GM19395 (cell line): ENCODE measurements around the gene PLXNA3.
"Not testable (repeated sequence)": the region's sequence is repeated elsewhere in the genome, so short reads cannot be mapped to it uniquely, and the experiment has no call there.

Experiments used
- ATAC-seq: cut with Tn5 transposase; IDR thresholded peaks from one replicate; pipeline ENCODE4 v1.9.1; 2021; ENCODE audit warnings: mild to moderate bottlenecking, moderate library complexity; ENCODE audit not compliant: unreplicated experiment

PLXNA3 gene

DNA sequence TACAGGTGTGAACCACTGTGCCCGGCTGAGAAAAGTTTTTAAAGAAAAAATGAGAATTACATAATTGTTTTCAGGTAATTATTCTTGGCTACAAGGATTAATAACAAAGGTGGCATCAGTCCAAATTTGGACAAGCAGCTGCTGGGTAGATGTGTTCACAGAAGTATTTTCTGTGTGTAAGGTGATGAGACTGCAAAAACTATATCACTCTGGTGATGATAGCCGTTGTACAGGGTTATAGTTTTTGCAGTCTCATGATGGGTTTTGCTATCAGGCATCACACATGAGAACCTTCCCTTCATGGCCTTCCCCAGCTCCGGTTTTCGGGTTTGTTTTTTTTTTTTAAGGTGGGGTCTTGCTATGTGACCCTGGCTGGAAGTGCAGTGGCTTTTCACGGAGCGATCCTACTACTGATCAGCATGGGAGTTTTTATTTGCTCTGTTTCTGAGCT lies 37.4 kb downstream of the PLXNA3 start:
- ATAC-seq = no peak

DNA sequence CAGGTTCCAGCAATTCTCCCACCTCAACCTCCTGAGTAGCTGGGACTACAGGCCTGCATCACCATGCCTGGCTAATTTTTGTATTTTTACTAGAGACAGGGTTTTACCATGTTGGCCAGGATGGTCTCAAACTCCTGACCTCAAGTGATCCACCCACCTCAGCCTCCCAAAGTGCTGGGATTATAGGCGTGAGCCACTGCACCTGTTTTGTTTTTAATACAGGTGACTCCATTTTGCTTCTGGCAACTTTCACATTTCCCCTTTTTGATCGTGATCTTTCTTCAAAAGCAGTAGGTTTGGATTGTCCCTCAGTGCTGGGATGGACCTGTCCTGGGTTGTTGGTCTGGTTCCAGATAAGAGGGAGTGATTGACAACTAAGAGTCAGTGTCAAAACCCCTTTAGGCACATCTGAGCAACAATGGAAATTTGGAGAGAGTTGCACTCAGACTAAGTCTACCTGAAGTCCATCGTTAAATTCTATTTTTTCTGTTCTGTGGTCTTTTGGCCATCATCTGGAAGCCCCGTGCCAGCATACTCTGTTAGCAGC lies 38.6 kb downstream of the PLXNA3 start:
- not testable (repeated sequence) for ATAC-seq

DNA sequence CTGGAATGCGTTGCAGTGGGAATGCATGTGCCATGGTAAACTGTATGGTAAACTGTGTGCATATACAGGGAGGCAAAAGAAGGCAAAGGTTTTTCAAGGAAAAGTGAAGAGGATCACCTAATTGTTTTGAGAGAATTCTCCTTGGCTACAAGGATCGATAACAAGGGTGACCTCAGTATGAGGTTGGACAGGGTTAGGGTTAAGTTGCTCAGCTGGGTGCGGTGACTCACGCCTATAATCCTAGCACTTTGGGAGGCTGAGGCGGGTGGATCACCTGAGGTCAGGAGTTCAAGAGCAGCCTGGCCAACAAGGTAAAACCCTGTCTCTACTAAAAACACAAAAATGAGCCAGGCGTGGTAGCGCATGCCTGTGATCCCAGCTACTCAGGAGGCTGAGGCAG lies 43.3 kb downstream of the PLXNA3 start:
- ATAC-seq = not testable (repeated sequence)

DNA sequence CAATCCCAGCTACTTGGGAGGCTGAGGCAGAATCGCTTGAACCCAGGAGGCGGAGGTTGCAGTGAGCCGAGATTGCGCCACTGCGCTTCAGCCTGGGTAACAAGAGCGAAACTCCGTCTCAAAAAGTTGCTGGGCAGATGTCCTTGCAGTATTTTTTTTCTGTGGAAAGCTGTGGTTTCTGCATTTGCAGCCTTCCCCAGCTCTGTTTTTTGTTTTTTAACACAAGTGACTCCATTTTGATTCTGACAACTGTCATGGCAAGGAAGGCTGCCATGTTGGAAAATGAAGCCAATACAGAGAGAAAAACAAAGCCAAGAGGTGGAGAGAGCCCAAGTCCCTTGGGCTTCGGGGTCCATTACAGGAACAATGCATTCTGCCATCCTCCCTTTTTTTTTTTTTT lies 44.0 kb downstream of the PLXNA3 start:
- no peak for ATAC-seq

DNA sequence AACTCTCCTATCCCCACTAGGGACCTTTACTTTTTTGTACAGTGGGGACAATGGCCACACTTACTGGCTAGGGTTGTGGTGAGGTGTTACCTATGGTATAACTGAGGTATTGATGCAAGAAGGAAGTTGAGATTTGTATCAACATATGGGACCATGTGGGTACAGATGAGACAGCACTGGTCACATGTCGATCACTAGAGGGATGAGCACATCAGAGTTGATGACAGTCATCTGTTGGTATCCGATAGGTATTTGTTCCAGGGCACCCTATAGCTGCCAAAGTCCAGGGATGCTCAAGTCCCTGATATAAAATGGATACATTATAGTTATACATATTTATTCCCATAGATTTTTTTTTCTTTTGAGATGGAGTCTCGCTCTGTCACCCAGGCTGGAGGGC lies 44.9 kb downstream of the PLXNA3 start:
- ATAC-seq = no peak

DNA sequence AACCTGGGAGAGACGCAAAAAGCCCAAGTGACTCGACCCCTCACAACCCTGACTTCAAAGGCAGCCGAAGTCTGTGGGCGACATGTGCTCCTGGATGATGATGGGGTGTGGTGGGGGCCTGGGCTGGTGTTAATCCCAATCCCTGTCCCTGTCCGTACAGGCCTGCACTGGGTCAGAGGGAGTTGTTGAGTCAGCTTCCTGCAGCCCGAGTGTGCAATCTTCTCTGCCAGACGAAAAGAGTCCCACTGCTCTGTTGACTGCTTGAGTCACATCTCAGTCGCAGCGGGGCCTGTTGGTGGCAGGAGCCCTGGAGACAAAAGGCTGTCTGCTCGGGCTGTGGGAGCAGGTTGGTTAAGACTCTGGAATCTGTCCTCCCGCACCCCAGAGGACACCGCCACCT lies 47.7 kb downstream of the PLXNA3 start:
- no peak for ATAC-seq

DNA sequence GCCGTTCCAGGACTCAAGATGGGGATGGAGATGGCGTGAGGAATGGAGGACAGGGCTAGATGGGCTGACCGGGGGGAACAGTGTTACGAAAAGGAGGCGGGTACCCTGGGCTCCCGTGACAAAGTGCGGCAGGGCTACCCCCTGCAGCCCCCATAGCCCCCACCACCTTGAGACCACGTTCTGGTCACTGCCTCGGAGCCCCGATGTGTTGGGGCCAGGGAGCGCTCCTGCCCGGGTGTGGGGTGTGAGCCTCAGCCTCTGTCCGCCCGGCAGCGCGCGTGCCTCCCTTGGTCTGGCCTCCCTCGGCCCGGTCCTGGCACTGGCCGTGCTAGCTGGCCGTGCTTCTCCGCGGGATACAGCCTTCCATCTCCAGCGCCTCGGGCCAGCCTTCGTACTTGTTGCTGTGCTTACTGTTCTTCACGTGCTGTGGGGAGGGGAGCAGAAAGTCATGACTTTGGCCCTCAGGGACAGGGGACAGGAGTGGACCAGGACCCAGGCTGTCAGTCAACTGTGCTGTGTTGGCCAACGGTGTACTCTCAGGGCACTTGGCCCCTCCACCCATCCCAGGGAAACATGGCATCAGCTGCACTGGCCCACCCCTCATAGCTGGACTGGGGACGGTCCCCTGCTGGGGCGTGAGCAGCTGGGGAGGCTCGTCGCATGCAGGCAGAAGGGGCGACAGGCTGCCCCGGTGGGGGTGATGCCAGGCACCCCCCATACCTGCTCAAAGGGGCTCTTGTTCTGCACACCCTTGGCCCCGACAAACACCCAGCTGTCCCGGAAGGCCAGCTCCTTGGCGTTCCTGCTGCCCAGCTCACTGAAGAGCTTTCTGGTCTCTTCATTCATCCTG lies 48.6 kb downstream of the PLXNA3 start:
- ATAC-seq = no peak

DNA sequence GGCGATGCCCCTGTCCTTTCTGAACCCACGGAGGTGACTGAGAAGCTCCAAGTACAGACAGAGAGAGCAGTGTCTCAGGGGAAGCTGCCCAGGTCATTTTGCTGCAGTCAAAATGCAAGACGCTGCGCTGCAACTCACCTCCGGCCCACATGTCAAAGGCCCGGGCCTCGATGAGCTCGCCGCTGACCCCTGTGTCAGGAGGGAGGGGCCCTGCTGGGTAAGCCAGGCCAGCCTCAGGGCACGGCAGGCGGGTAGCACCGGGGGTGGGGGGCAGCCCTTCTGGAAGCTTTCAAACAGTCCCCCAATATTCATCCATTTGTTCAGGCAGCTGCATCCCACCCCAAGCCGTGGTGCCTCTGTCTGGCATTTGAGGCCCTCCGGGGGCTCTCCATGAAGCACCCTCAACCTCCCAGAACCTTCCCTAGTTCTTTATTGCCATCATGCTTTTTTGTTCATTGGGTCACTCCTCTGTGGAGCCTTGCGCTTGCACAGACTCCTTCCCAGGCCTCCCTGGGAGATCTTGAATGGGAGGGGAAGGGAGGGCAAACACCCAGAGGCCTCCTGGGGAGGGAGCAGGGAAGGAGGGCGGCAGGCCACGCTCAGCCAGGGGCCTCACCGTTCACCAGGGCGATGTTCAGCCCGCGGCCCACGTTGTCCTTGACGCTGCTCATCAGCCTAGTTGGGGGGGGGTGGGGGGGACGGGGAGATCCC lies 49.7 kb downstream of the PLXNA3 start:
- no peak for ATAC-seq

DNA sequence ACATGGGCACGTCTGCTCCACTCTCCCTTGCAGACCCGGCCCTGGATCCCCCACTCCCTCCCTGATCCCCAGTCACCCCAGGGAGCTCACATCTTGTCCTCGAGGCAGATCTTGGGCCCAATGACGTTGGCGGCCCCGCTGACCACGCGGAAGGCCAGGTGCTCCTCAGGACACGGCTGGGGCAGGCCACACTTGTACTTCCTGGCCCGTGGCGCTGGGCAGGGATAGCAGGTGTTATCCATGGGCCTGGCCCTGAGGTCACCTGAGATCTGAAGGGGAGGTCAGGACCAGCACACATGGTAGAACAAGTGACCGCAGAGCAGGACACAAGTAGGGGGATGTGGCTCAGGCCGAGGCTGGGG lies 50.3 kb downstream of the PLXNA3 start:
- ATAC-seq = no peak

DNA sequence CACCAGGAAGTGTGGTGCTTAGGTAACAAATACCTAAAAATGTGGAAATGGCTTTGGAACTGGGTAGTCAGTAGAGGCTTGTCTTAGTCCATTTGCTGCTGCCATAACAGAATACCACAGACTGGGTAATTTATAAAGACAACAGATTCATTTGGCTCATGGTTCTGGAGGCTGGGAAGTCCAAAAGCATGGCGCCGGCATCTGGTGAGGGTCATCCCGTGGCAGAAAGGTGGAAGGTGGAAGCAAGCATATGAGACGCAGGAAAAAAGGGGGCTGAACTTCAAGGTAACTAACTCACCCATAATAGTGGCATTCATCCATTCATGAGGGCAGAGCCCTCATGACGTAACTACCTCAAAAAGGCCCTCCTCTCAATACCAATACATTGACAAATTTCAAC lies 51.4 kb downstream of the PLXNA3 start:
- no peak for ATAC-seq

DNA sequence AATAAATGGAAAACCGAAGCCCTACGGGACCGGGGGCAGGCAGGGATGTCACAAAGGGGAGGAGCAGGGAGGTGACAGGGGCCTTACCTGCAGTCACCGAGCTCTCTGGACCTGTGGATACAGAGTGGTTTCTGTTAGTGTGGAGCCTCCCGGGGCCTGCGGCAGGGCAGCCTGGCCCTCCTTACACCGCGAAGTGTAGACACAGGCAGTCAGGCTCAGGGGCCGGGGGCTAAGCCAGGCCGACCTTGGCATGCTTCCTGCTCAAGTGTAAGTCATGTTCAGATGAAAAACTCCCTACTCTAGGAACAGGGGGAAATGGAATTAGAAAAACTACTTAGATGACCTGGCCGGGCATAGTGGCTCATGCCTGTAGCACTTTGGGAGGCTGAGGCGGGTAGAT lies 53.7 kb downstream of the PLXNA3 start:
- ATAC-seq = no peak

DNA sequence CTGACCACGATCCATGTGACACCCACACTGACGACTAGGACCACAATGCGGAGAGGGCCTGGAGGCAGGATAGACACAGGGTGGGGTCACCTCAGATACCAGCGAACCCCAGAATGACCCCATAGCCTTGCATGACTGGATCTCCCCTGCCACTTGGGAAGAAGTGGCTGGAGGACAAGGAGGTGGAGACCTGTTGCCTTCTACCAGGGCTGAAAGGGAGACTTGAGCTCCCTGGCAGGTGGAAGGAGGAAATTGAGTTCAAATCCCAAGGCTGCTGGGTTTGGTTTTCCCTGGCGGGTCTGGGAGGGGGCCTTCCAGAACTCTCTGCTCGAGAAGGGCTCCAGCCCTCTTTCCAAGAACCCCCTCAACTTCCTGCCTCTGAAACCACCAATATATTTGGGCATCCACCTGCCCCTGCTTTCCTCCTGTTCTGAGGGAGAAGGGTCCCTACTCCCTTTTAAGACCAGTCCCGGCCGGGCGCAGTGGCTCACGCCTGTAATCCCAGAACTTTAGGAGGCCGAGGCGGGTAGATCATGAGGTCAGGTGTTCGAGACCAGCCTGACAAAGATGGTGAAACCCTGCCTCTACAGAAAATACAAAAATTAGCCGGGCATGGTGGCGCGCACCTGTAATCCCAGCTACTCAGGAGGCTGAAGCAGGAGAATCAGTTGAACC lies 54.9 kb downstream of the PLXNA3 start:
- ATAC-seq = no peak

DNA sequence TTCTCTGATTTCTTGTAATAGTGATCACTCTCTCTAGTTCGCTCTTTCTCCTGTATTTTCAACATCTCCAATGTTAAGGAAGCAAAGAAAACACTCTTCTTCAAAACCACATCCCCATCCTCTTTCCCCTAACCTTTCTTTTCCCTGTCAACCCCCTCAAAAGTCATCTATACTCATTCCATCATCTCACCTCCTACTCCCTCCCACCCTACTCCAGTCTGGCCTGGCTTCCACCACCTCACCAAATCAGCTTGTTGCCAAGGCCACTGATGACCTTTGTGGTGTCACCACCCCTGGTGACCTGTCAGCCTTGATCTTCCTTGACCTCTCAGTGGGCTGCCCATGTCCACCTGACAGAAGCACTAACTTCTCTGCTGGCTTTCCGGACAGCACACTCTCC lies 55.6 kb downstream of the PLXNA3 start:
- no peak for ATAC-seq

DNA sequence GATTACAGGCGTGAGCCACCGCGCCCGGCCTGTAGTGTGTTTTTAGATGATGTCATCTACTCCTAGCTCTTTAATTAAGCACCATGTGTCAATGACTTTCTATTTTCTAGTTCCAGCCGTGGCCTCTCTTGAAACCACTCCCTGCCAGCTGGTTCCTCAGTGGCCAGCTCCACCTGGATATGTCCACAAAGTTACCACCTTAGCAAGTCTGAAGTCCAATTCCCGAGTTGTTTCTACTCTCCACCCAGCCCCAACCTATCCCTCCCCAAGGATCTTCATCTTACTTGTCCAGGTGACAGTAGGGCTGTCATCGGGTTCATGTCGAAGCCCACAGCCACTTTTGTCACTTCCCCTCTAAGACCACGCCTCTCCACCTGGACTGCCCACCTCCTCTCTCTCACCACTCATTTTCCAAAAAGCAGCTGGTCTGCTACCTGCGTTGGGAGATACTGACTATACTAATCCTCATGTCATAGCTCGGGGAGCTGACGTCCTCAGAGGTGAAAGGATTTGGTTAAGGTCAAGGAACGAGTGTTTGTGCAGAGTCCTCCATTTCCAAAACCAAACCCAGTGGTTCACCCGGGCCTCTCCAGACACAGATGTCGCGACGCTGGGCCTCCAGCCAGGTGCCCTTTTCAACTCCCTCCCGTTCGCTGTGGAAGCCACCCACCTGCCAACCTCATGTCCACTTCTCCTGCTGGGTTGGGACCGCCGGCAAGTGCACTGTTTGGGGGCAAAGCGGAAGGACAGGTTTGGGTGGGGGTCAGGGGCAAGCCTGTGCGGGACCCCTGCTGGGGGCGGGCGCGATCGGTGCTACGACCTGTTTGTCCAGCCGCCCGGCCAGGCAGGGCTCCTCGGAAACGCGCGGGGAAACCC lies 57.2 kb downstream of the PLXNA3 start:
- ATAC-seq = peak; percentile 36

DNA sequence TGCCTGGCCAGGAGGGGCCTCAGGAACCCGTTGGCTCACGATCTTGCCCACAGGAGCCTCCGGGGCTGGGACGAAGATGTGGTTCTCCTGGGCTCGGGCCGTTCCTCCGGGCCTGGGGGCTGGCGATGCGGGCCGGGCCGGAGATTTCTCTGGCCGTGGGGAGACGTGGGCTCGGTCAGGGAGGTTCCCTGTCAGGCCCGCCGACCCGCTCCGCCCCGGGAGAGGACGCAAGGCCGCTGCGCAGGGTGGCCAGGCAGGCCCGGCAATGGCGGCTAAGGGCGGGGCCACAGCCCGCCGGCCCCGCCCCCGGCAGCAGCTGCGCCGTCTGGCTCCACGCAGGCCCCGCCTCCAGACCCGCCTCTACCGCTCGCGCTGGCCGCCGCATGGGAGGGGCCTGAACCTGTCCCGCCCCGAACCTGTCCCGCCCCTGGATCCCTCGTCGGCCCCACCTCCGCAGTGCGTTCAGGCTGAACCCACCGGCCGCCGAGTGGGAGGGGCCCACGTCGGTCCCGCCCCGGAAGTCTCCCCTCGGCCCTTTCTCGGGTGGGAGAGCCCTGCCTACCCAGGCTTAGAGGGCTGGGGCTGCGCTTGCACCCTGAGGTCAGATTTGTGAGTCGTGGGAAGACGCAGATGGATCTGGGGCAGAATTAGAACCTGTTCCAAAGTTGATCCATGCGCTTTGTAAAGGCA lies 58.0 kb downstream of the PLXNA3 start, which contains the start of gene FAM3A:
FAM3A (minus strand) TSS at position 267 of the 690 bp plus-strand sequence. CDS start 460 bp downstream, outside the sequence.
- ATAC-seq = peak; percentile 86

DNA sequence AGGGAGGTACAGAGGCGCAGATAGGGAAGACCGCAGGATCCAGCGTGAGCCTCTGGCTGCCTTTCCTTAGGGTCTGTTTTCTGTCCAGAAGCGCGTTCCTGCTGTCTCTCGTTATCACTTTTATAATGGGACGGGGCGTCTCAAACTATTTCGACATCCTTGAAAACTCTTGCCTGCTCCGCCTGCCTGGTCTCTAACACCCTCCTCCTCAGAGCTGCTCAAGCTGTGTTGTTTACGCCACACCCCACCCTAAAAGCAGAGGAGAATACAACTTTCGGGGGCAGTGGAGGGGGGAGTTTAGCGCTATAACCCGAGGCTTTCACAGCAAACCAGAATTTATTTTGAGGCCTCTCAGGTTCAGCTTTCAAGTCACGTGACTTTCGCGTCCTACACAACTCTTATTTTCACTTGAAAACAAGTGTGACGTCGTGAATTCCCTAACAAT lies 58.6 kb downstream of the PLXNA3 start:
- peak; percentile 23 for ATAC-seq

DNA sequence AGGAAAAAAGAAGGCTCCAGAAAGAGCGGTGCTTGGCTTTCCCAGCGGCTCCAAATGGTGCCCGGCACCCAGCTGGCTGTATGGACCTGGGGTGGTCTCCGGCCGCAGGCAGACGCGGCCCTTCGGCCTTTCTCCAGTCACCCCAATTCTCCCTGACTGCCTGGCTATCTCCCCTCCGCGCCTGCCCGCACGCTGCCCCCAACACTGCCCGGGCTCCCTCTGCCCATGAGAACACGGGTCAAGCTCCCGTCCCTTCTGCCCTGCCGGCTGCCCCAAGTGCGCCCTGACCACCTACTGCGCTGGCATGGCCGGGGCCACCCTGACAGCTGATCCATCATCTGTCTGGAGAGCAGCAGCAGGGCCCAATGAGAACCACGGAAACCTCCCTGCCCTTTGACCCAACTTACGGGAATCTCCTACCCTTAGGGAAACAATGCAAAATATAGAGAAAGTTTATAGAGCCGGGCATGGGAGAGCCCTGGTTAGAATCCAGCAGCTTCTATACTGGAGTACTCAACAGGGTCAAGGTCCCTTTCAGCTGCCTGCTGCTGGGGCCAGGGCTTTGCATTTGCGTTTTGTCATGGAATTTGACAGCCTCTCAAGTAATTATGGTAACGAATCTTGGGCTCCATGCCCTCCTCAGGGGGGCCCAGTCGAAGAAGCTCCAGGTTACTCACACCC lies 59.2 kb downstream of the PLXNA3 start:
- ATAC-seq = no peak

DNA sequence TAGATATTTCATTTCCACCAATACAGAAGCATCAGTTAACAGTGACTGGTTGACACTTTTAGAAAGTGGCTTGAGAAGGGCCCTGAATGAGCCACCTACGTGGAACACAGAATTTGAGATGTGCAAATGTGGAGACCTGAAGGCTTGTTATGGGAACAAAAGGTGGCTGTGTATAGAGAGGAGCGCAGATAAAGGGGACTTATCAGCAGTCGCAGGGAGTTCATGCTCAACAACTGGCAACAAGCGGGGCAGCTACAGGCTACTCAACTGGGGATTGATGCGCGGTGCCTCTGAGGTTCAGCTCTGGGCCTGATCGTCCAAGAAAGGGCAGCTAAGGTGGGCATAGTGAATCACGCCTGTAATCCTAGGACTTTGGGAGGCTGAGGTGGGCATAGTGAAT lies 61.3 kb downstream of the PLXNA3 start:
- ATAC-seq = no peak
